Lower leg skin (tissue), 3 donors: ENCODE data around the gene ARTN.

Experiments
- POLR2A ChIP-seq, 2 donors: fragments of 450-650 bp; IDR thresholded peaks; one replicate each; pipeline ENCODE4 v1.6.1; 2016 to 2017; ENCODE audit warnings: antibody characterized with exemption in 2 of 2, mild to moderate bottlenecking in 1 of 2, moderate library complexity in 1 of 2
- TF ChIP-seq, protein P1 (sequence below), 3 donors: fragments of 450-650 bp; IDR thresholded peaks; one replicate each; pipeline ENCODE4 v1.5.1; 2016; ENCODE audit warnings: antibody characterized with exemption in 3 of 3, mild to moderate bottlenecking in 3 of 3, moderate library complexity in 2 of 3

DNA sequence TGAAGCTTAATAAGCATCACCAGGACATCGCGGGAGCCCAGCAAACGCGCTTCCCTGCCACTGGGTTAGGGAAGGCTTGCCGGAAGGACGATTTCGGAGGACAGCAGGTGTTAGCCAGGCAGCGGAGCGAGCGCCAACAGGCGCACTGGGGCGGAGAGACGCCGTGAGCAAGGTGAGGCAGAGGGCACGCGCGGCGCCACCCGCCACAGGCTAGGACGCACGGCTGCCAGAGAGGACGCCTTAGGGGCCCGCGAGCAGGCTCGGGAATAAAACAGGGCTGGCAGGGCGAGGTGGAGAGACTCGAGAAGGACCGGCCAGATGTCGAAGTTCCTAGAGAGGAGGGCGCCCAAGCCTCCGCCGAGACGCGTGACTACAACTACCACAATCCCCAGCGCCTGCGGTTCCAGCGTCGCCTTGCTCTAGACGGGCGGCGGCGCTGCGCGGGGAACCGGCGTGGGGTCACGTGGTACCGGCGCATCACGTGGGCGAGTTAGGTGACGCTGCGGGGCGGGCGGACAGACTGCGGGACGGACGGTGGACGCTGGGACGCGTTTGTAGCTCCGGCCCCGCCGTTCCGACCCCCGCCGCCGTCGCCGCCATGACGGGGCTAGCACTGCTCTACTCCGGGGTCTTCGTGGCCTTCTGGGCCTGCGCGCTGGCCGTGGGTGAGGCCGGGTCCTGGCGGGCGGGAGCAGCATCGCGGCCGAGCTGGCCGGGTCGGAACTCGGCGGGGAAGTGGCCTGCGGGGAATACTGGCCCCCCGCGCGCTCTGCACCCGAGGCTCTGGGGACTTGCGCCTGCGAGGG is 41.0 kb downstream of the ARTN start, which contains the start of gene ATP6V0B:
- peak in 1 of 2 donors; percentile 78 for TF ChIP-seq POLR2A (IDR thresholded peaks at IDR 0.05)
- TF ChIP-seq, protein P1, sequence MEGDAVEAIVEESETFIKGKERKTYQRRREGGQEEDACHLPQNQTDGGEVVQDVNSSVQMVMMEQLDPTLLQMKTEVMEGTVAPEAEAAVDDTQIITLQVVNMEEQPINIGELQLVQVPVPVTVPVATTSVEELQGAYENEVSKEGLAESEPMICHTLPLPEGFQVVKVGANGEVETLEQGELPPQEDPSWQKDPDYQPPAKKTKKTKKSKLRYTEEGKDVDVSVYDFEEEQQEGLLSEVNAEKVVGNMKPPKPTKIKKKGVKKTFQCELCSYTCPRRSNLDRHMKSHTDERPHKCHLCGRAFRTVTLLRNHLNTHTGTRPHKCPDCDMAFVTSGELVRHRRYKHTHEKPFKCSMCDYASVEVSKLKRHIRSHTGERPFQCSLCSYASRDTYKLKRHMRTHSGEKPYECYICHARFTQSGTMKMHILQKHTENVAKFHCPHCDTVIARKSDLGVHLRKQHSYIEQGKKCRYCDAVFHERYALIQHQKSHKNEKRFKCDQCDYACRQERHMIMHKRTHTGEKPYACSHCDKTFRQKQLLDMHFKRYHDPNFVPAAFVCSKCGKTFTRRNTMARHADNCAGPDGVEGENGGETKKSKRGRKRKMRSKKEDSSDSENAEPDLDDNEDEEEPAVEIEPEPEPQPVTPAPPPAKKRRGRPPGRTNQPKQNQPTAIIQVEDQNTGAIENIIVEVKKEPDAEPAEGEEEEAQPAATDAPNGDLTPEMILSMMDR (IDR thresholded peaks at IDR 0.05), result no peak
